Measurements from ENCODE around the gene SPIN1.

SPIN1 gene

DNA sequence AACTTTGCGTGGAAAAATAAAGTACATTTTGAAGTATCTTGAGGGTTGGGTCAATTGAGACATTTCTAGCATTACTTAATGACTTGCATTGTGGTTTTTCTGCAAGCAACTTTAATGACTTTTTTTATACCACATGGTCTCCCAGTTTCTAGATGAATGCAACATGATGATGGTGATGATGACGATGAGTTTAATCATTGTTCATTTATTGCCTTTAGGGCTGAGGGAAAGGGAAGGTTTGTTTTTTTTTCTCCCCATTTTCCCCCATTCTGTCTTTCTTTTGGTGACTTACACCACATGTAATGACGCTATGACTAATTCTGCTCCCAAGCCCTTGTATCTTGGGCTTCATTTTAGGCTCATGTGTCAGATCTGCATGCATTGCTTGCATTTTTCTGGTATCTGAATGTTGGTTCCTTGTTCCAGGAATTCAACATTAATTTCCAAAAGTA lies 89.1 kb downstream of the SPIN1 start:
- peak overlapping the region; percentile 46 for H3K27ac ChIP-seq
- peak; percentile 64 for DNase-seq (ENCODE audit: low read depth, low spot score)

DNA sequence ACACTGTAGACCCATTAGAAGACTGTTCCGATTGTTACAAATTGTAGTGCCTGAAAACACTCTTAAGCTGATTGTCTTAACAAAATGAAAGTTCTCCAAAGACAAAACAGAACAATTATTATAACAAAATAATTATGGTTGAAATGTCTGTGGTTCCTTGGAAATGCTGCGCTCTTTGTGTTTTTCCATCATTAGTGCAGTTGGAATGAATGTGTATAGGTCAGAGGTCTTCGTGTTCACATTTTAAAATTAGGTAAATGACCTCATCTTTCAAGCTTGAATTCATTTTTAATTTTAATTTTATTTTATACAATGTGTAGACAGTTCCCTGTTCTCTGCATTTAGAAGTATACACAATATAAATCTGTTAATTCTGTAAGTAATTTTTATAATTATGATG lies 90.0 kb downstream of the SPIN1 start:
- DNase-seq (ENCODE audit: low read depth, low spot score): no peak
- peak overlapping the region; percentile 36 for H3K27ac ChIP-seq

DNA sequence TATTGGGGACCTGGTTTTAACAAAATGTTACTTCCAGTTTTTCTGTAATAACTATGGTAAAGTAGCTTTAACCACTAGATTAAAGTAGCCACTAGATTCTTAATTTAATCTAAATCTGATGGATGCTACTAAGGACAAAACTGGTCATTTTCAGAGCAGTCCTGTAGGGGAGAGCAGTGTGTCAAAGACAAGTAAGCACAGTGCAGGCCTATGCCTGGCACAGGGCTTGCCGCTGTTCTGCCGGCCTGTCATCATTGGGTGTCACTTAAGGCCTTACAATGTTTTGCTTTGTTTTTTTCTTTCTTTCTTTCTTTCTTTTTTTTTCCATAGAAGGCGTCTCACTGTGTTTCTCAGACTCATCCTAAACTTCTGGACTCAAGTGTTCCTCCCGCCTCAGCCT lies 93.7 kb downstream of the SPIN1 start:
- no peak for DNase-seq (ENCODE audit: low read depth, low spot score)
- H3K27ac ChIP-seq: no peak overlapping the region

DNA sequence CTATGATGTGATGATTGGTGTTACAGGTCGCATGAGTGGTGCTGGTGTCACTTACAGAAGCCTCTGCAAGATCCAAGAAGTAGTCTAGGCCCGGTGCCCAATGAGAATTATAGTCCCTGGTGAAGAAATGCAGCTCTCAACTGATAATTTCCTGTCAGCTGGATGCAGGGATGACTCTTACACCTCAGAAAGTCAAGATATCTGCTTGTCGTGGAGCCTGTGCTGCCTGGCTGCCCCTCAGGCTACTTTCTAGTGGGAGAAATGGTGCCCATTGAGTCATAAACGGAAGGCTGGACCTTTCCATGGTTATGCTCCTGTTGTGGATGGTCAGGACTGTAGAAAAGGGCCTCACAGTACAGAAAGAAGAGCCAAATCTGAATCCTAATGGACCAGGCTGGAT lies 99.9 kb downstream of the SPIN1 start:
- no peak overlapping the region for H3K27ac ChIP-seq
- DNase-seq (ENCODE audit: low read depth, low spot score): no peak

DNA sequence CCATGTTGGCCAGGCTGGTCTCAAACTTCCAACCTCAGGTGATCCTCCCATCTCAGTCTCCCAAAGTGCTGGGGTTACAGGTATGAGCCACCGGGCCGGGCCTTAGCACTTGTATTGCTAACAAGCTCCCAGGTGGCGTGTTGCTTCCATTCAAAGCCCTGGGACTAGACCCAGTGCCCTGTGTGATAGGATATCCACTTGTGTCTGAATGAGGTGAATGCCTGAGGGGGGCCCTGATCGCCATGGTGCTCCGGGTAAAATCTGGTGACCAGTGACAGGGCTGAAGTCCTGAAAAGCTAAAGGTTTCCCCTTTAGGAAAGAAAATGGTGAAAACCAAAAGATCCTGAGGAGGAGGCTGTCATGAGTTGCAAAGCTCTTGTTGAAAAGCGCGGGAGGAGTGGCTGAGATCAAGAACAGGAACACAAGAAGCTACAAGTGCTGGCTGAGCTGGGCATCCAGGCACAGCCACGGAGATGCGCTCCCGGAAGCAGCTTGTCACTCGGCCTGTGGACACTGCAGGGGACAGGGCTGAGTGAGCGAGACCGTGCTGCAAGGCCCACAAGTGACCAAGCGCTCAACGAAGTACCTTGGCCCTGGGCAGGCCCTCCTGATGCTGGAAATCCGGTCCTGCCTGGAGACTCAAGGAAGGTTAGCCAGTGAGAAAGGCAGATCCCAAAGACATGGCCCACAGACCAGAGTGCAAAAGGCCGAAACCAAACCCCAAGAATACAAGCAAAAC lies 106.9 kb downstream of the SPIN1 start:
- H3K27ac ChIP-seq: no peak overlapping the region
- DNase-seq (ENCODE audit: low read depth, low spot score): no peak

DNA sequence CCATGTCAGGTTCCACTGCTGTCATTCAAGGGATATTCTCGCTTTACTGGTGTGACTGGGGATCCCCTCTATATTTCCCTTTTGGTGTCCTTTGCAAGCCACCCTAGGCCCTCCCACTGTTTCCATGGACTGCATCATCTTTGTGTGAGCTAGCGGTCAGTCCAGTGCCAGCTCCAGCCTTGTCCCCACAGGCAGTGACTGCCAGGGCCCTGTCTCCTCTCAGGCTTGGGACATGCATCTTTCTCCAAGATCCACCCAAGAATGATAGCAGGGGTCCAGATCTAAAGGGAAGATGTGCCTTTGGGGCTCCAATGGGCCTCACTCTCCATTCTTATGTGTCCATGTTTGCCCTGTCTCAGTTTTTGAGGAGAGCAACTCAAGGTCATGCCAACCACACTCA lies 109.0 kb downstream of the SPIN1 start:
- no peak for DNase-seq (ENCODE audit: low read depth, low spot score)
- H3K27ac ChIP-seq: no peak overlapping the region

DNA sequence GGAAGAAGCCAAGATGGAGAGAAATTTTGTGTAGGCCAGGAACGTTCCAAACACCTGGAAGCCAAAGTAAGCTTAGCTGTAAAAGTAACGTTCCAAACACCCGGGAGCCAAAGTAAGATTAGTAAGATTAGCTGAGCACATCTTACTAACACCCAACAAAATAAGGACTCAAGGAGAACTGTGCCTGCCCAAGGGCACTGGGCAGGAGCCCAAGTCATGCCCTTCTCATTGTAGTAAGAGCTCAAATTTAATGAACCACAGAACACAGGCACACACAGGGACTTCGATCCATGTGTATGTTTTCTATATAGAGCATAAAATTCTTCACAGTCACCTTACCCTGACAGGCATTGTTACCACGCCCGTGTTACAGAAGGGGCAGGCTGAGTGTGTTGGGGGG lies 110.6 kb downstream of the SPIN1 start:
- no peak overlapping the region for H3K27ac ChIP-seq
- DNase-seq (ENCODE audit: low read depth, low spot score): no peak

DNA sequence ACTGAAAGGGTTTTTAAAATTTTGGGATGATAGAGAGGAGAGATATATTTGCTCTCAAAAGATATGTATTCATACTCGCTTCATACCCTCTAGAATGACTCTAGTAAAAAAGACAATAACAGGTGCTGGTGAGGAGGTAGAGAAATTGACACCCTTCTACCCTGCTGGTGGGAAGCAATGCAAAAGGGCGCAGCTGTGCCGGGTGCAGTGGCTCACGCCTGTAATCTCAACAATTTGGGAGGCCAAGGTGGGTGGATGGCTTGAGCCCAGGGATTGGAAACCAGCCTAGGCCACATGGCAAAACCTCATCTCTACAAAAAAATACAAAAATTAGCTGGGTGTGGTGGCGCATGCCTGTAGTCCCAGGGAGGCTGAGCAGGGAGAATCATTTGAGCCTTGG lies 112.8 kb downstream of the SPIN1 start:
- no peak for DNase-seq (ENCODE audit: low read depth, low spot score)

DNA sequence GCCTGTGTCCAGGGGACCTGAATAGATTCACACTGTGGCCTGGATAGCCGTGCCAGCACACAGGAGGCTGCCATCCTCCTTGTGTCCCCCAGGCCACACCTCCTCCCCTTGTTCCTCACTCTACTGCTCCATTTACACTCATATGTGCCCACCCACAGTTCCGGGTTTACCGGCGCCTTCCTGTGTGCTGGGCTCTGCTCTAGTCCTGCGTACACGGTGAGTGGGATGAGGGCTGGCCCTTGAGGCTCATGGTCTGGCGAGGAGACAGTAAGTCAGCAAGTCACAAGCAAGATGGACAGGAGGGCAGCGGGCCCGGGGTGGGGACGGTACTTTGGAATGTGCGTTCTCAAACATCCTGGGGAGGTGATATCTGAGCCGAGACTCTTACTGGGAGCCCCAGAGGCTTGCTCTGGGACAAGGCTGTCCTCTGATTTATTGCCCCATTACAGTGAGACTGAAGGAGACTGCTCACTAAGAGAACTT lies 114.3 kb downstream of the SPIN1 start:
- no peak for DNase-seq (ENCODE audit: low read depth, low spot score)
- H3K27ac ChIP-seq: no peak overlapping the region

More for the DNA sequence above, 112.8 kb downstream of the SPIN1 start:
- no peak overlapping the region for H3K27ac ChIP-seq

DNA sequence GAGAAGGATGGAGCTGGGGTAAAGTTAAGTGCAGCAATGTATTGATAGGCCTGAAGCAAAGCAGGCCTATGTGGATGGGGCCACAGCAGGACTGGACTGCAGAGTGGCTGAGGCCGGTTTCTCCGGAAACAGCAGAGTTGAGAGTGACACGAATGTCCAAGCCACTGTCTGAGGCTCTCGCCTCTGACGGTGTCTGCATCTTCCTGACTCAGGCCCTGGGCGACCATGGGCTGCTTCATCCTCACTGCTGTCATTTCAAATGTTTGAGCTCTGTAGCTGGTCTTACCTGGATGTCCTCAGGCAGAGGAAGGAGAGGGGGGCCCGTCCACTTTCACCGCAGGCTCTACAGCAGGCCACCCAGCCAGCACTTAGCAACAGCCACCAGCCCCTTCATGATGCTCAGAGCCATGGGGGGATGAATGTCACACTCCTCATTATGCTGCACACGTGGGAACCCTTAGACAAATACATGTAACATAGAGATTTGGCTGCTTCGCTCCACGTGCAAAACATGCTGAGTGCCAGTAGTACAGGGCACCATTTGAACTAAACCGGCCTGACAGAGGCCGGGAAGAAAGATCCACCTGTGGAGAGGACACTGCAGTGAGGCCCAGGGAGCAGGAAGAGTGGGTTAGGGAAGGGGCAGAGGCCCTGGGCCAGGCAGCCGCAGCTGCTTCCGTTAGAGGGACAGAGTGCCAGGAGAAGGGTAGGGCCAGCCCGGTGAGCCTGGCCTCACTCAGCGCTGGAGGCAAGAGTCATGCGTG lies 115.0 kb downstream of the SPIN1 start:
- no peak for DNase-seq (ENCODE audit: low read depth, low spot score)
- no peak overlapping the region for H3K27ac ChIP-seq

DNA sequence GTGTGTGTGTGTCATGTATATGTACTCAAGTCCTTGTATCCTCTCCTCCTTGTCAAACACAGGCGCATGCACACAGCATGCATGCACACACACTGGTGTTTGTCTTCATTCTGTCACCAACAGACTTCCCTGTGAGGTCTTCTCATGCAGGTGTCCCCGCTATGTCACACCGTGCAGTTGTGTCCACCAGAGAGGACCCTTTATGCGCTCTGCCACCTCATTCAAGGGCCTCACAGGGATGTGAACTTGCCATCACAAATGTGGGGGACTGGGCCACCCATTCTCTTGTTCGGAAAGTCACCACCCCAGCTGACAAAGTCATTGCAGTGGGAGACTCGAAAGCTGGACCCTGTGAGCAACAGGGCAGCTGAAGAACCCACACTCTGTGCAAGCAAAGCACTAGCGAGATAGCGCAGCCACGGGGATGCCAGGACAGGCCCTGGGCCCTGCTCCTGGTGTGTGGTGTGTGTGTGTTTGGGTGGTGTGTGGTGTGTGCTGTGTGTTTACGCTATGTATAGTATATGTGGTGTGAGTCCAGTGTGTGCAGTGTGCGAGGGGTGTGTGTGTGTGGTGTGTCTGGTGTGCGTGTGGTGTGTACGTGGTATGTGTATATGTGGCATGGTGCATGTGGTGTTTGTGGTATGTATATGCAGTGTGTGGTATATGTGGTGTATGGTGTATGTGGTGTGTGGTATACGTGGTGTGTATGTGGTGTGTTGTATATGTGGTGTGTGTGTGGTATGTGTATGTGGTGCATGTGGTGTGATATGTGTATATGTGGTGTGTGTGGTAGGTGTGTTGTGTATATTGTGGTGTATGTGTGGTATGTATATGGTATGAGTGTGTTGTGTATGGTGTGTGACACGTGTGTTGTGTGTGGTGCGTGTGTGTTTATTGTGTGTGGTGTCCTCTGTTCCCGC lies 115.9 kb downstream of the SPIN1 start:
- no peak for DNase-seq (ENCODE audit: low read depth, low spot score)
- H3K27ac ChIP-seq: no peak overlapping the region

DNA sequence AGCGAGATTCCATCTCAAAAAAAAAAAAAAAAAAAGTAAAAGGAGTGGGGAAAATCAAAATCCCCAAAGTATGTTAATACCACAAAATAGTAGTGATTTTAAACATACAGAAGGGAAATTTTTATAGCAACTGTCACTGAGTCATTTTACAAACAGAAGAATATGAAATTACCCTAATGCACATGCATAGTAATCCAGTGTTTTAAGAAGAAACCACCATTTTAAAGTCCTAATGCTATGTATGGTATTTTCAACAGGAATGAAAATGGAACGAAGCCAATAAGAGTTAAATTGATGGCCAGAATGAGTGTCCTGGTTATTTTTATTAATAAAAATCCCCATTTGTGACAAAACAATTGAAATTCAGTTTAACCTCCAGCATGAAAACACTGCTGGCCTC lies 120.1 kb downstream of the SPIN1 start:
- no peak for DNase-seq (ENCODE audit: low read depth, low spot score)
- H3K27ac ChIP-seq: no peak overlapping the region

DNA sequence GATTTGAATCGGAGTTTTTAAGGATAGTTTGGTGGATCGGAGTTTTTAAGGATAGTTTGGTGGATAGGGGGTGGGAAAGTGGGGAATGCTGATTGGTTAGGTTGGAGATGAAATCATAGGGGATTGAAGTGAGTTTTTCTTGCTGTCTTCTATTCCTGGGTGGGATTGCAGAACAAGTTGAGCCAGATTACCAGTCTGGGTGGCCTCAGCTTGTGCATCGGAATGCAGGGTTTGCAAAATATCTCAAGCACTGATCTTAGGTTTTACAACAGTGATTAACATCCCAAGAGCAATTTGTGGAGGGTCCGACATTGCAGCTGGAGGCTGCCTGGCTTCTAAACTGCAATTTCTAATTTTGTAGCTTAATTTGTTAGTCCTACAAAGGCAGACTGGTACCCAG lies 123.7 kb downstream of the SPIN1 start:
- H3K27ac ChIP-seq: no peak overlapping the region
- DNase-seq (ENCODE audit: low read depth, low spot score): no peak

DNA sequence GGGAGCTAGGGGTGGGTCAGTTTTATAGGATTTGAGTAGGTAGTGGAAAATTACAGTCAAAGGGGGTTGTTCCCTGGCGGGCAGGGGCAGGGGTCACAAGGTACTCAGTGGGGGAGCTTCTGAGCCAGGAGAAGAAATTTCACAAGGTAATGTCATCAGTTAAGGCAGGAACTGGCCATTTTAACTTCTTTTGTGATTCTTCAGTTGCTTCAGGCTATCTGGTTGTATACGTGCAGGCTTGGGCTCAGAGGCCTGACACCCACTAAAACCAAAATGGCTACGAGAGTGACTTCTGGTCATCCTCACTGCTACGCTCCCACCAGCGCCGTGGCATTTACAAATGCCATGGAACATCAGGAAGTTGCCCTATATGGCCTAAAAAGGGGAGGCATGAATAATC lies 126.0 kb downstream of the SPIN1 start:
- no peak for DNase-seq (ENCODE audit: low read depth, low spot score)
- H3K27ac ChIP-seq: no peak overlapping the region

DNA sequence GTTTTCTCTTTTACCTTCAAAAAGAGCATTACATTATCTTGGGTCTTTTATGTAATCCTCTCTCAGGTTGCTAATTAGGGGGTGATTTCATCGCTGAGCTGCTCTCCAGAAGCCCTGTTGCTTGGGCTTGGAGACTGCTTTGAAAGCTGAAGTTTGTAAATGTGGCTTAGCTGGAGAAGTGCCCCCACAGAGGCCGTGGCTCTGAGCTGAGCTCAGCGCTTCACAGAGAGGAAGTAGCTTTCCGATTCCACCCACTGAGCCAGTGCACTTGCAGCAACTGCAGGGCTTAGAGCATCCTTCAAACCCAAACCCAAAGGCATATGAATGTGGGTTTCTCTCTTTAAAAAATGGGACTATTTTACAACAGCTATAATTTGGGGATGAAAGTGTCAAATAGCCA lies 133.1 kb downstream of the SPIN1 start:
- DNase-seq (ENCODE audit: low read depth, low spot score): no peak

DNA sequence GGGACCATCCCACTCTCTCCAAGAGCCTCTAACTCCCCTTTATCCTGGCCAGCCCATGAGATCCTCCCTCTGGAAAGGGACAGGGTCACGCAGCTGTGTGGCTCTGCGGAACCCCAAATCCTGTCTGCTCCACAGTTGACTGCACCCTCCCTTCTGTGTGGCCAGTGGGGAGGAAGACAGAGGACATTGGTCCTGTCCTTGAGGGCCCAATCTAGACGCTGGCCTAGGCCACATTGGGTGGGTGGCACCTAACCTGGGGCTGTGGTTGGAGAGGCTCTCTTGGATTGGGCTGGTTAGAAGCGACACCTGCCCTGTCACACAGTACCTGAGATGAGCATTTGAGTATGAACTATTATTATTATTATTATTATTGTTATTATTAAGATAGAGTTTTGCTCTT lies 134.1 kb downstream of the SPIN1 start:
- DNase-seq (ENCODE audit: low read depth, low spot score): no peak
- H3K27ac ChIP-seq: no peak overlapping the region

More for the DNA sequence above, 133.1 kb downstream of the SPIN1 start:
- no peak overlapping the region for H3K27ac ChIP-seq

DNA sequence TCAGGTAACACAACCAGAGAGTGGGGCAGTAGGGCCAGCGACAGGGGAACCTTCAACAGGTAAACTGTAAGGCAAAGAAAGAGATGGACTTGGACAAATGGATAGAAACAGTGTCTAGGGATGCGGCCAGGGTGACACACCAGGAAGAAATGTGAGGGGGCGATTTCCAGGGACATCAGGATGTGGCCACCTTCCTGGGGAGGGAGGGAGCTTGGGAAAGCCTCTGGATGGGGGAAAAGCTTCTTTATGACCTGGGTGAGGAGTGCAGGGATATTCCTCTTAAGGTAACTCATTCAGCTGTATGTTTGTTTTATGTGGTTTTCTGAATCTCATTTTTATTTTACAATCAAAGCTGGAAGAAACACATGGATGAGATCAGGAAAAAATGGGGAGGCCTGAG lies 134.8 kb downstream of the SPIN1 start:
- no peak for DNase-seq (ENCODE audit: low read depth, low spot score)
- no peak overlapping the region for H3K27ac ChIP-seq

DNA sequence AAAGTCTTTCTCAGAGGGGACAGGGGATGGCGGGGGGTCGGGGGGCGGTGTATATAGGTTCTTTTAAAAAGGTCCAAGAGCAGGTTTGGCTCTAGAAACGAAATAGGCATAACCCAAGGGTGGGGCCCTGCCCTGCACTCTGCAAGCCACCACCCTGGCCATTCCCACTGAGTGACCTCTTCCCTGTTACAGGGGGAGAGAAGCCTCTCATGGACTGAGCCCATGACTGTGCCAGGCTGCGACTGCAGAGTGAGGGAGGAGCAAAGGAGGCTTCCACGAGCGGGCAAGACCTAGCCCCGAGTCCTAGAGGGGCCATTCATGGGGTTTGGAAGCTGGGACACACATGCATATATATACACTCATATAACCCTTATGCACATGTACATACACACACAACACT lies 136.7 kb downstream of the SPIN1 start:
- no peak for DNase-seq (ENCODE audit: low read depth, low spot score)
- H3K27ac ChIP-seq: no peak overlapping the region

DNA sequence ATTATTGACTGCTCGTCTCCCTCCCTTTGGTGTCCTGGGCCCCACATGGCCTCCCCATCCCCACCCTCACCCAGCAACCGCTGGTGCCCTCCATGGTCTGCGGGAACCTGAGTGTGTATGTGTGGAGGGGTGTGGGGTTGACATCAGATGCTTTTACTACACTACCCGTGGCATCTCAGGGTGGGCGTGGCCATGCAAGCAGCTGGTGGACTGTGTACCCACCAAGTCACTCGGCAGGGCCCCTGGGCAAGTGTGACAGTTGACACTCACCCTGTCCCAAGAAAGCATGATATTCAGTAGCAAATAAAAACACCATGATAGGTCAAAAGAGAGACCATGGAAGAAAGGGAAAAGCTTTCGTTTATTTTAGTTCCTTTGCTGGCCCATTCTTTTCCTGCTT lies 139.4 kb downstream of the SPIN1 start:
- no peak for DNase-seq (ENCODE audit: low read depth, low spot score)
- no peak overlapping the region for H3K27ac ChIP-seq
